A673 (cell line): Measurements from ENCODE around the gene VWA2.

Source experiments
- EZH2 ChIP-seq: fragments of 200-600 bp; sonication (generic); IDR thresholded peaks from 2 replicates; pipeline ENCODE4 v1.6.1; 2017; ENCODE audit warnings: borderline replicate concordance, low read depth, mild to moderate bottlenecking, mixed read lengths, antibody characterized with exemption, low read length; ENCODE audit not compliant: poor library complexity, severe bottlenecking
- TF ChIP-seq, protein P1 (sequence below): fragments of 300-800, 200-600 bp; sonication (generic); conservative IDR thresholded peaks from 2 replicates; pipeline ENCODE4 v1.5.1; 2017; ENCODE audit warnings: low read depth, mild to moderate bottlenecking, antibody characterized with exemption, low read length, moderate library complexity, mixed read lengths

DNA sequence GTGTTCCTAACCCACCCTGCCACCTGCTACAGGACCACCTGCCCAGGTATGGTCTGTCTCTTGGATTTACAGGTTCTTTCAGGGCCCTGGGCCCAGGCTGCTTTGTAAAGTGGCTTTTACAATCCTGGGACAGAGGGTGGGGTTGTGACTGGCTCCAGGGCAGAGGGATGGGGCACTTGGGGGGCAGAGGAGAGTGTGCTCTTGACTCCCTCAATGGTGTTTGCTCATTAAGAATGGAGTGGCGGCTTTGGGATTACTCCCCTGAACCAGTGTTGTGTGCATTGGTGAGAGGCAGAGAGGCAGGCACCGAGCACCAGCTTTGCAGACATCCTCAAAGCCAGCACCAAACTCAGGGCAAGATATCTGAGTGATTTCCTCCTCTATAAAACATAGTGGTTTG lies 43.5 kb downstream of the VWA2 start:
- TF ChIP-seq, protein P1, sequence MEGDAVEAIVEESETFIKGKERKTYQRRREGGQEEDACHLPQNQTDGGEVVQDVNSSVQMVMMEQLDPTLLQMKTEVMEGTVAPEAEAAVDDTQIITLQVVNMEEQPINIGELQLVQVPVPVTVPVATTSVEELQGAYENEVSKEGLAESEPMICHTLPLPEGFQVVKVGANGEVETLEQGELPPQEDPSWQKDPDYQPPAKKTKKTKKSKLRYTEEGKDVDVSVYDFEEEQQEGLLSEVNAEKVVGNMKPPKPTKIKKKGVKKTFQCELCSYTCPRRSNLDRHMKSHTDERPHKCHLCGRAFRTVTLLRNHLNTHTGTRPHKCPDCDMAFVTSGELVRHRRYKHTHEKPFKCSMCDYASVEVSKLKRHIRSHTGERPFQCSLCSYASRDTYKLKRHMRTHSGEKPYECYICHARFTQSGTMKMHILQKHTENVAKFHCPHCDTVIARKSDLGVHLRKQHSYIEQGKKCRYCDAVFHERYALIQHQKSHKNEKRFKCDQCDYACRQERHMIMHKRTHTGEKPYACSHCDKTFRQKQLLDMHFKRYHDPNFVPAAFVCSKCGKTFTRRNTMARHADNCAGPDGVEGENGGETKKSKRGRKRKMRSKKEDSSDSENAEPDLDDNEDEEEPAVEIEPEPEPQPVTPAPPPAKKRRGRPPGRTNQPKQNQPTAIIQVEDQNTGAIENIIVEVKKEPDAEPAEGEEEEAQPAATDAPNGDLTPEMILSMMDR = no peak
- no peak for TF ChIP-seq EZH2
